ENCODE measurements around the gene STARD8.

- TF ChIP-seq, protein P1, sequence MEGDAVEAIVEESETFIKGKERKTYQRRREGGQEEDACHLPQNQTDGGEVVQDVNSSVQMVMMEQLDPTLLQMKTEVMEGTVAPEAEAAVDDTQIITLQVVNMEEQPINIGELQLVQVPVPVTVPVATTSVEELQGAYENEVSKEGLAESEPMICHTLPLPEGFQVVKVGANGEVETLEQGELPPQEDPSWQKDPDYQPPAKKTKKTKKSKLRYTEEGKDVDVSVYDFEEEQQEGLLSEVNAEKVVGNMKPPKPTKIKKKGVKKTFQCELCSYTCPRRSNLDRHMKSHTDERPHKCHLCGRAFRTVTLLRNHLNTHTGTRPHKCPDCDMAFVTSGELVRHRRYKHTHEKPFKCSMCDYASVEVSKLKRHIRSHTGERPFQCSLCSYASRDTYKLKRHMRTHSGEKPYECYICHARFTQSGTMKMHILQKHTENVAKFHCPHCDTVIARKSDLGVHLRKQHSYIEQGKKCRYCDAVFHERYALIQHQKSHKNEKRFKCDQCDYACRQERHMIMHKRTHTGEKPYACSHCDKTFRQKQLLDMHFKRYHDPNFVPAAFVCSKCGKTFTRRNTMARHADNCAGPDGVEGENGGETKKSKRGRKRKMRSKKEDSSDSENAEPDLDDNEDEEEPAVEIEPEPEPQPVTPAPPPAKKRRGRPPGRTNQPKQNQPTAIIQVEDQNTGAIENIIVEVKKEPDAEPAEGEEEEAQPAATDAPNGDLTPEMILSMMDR (IDR thresholded peaks at IDR 0.05; ENCODE audit: low read depth, low read length, missing input control): no peak
- TF ChIP-seq RAD21 (IDR thresholded peaks at IDR 0.05) (no peak), GABPA (IDR thresholded peaks at IDR 0.05 in 1 of 2, conservative IDR thresholded peaks at IDR 0.05 in 1 of 2) (no peak), TAF1 (conservative IDR thresholded peaks at IDR 0.05) (no peak), JUND (IDR thresholded peaks at IDR 0.05) (no peak), ZBTB33 (IDR thresholded peaks at IDR 0.05) (no peak), SP1 (IDR thresholded peaks at IDR 0.05) (no peak), HNF4A (conservative IDR thresholded peaks at IDR 0.05) (no peak), EGR1 (IDR thresholded peaks at IDR 0.05; ENCODE audit: low read depth in 2 of 2) (no peak), ATF3 (IDR thresholded peaks at IDR 0.05) (no peak), HNF4G (IDR thresholded peaks at IDR 0.05) (no peak), FOXA1 (IDR thresholded peaks at IDR 0.05) (no peak)
- TF ChIP-seq, protein P2, sequence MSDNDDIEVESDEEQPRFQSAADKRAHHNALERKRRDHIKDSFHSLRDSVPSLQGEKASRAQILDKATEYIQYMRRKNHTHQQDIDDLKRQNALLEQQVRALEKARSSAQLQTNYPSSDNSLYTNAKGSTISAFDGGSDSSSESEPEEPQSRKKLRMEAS (IDR thresholded peaks at IDR 0.05): no peak
- TF ChIP-seq, protein P3, sequence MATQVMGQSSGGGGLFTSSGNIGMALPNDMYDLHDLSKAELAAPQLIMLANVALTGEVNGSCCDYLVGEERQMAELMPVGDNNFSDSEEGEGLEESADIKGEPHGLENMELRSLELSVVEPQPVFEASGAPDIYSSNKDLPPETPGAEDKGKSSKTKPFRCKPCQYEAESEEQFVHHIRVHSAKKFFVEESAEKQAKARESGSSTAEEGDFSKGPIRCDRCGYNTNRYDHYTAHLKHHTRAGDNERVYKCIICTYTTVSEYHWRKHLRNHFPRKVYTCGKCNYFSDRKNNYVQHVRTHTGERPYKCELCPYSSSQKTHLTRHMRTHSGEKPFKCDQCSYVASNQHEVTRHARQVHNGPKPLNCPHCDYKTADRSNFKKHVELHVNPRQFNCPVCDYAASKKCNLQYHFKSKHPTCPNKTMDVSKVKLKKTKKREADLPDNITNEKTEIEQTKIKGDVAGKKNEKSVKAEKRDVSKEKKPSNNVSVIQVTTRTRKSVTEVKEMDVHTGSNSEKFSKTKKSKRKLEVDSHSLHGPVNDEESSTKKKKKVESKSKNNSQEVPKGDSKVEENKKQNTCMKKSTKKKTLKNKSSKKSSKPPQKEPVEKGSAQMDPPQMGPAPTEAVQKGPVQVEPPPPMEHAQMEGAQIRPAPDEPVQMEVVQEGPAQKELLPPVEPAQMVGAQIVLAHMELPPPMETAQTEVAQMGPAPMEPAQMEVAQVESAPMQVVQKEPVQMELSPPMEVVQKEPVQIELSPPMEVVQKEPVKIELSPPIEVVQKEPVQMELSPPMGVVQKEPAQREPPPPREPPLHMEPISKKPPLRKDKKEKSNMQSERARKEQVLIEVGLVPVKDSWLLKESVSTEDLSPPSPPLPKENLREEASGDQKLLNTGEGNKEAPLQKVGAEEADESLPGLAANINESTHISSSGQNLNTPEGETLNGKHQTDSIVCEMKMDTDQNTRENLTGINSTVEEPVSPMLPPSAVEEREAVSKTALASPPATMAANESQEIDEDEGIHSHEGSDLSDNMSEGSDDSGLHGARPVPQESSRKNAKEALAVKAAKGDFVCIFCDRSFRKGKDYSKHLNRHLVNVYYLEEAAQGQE (IDR thresholded peaks at IDR 0.05): no peak
These were observed 12.3 kb downstream of the STARD8 start for GRCh38 chrX:68659786-68660185.

All from liver (tissue), 3 donors.